IMR-90 (cell line): Measurements from ENCODE around the gene KRI1. TPM values are rescaled to one million over a fixed set of nuclear protein-coding genes. Genes with fewer than 3 reads are reported as not detected.

ENCODE experiments used
- ATAC-seq: fragments of 200-7000 bp; cut with Tn5 transposase; 2 replicates; pipeline ENCODE4 v1.9.1; 2020; ENCODE audit warnings: low read depth, mild to moderate bottlenecking, moderate library complexity
- BruUV-seq: library from RNA; stranded (reverse); fragments of 400-500 nt; replicated peaks from 2 replicates; lab custom pipeline; 2021; lab: Mats Ljungman, UMichigan
- CTCF ChIA-PET: fragments of 300-600 bp; formaldehyde crosslinking; extraction: SDS; loops from one replicate; lab custom pipeline; 2021; ENCODE audit warnings: antibody characterized with exemption; lab: Yijun Ruan, JAX
- POLR2A ChIA-PET: fragments of 300-600 bp; sonication (Branson Sonifier 250); formaldehyde crosslinking; loops from one replicate; lab custom pipeline; 2022; ENCODE audit warnings: antibody characterized with exemption; ENCODE audit not compliant: unreplicated experiment; lab: Charles Lee
- DNase-seq: peaks from one replicate; pipeline ENCODE4 v3.0.0; 2013
- H2AFZ ChIP-seq: replicated peaks from 2 replicates; pipeline ENCODE3; 2013; ENCODE audit warnings: low read length, mild to moderate bottlenecking; ENCODE audit not compliant: poor library complexity
- H2AK5ac ChIP-seq: 2 replicates; pipeline ENCODE4 v1.6.1; 2013; ENCODE audit warnings: low read depth, low read length, inconsistent platforms
- H2AK9ac ChIP-seq: replicated peaks from 2 replicates; pipeline ENCODE3; 2013; ENCODE audit warnings: mild to moderate bottlenecking, low read depth, low read length, moderate library complexity; ENCODE audit not compliant: poor library complexity
- H2BK120ac ChIP-seq: 2 replicates; pipeline ENCODE4 v1.6.1; 2013; ENCODE audit warnings: low read depth, low read length, inconsistent platforms
- H2BK15ac ChIP-seq: 3 replicates; pipeline ENCODE4 v1.6.1; 2013; ENCODE audit warnings: low read depth, low read length, inconsistent platforms
- H2BK20ac ChIP-seq: 2 replicates; pipeline ENCODE4 v1.6.1; 2013; ENCODE audit warnings: low read depth, mild to moderate bottlenecking, inconsistent platforms, low read length, moderate library complexity
- H2BK5ac ChIP-seq: 2 replicates; pipeline ENCODE4 v1.6.1; 2013; ENCODE audit warnings: mild to moderate bottlenecking, low read depth, low read length, inconsistent platforms; ENCODE audit not compliant: poor library complexity, severe bottlenecking
- H3K14ac ChIP-seq: replicated peaks from 2 replicates; pipeline ENCODE4 v1.6.1; 2013; ENCODE audit warnings: low read depth, low read length, inconsistent platforms
- H3K18ac ChIP-seq: 2 replicates; pipeline ENCODE4 v1.6.1; 2013; ENCODE audit warnings: low read depth, low read length, control low read depth
- H3K23ac ChIP-seq: 2 replicates; pipeline ENCODE4 v1.6.1; 2013; ENCODE audit warnings: low read depth, low read length, inconsistent platforms
- H3K27ac ChIP-seq: 2 replicates; pipeline ENCODE4 v1.5.1; 2013; ENCODE audit warnings: mild to moderate bottlenecking, control low read depth, low read length; ENCODE audit not compliant: insufficient read depth
- H3K27me3 ChIP-seq: 2 replicates; pipeline ENCODE4 v1.6.1; 2013; ENCODE audit warnings: low read length; ENCODE audit not compliant: control insufficient read depth, insufficient read depth
- H3K36me3 ChIP-seq: 2 replicates; pipeline ENCODE4 v1.6.1; 2013; ENCODE audit warnings: low read length, mixed read lengths; ENCODE audit not compliant: control insufficient read depth, insufficient read depth
- H3K4ac ChIP-seq: 2 replicates; pipeline ENCODE4 v1.6.1; 2013; ENCODE audit warnings: low read depth, low read length, inconsistent platforms
- H3K4me1 ChIP-seq: 2 replicates; pipeline ENCODE4 v1.6.1; 2013; ENCODE audit warnings: low read length, mixed read lengths; ENCODE audit not compliant: control insufficient read depth, insufficient read depth
- H3K4me2 ChIP-seq: 2 replicates; pipeline ENCODE4 v1.6.1; 2013; ENCODE audit warnings: low read depth, mild to moderate bottlenecking, control low read depth, low read length, moderate library complexity
- H3K4me3 ChIP-seq: 2 replicates; pipeline ENCODE4 v1.5.1; 2013; ENCODE audit warnings: low read depth, mild to moderate bottlenecking, control low read depth, low read length, moderate library complexity; ENCODE audit not compliant: insufficient read depth
- H3K56ac ChIP-seq: 2 replicates; pipeline ENCODE4 v1.6.1; 2013; ENCODE audit warnings: low read length, inconsistent platforms; ENCODE audit not compliant: insufficient read depth; ENCODE audit errors: extremely low read depth
- H3K79me1 ChIP-seq, 2 experiments: 2 replicates each; pipeline ENCODE4 v1.6.1; 2013; ENCODE audit warnings: low read length in 2 of 2, inconsistent platforms in 1 of 2, low read depth in 1 of 2
- H3K9ac ChIP-seq: 2 replicates; pipeline ENCODE4 v1.6.1; 2013; ENCODE audit warnings: low read depth, low read length, control low read depth
- H3K9me1 ChIP-seq: 2 replicates; pipeline ENCODE4 v1.6.1; 2013; ENCODE audit warnings: low read length, inconsistent platforms; ENCODE audit not compliant: insufficient read depth
- H3K9me3 ChIP-seq: 2 replicates; pipeline ENCODE4 v1.6.1; 2013; ENCODE audit warnings: low read length; ENCODE audit not compliant: control insufficient read depth, insufficient read depth
- H4K20me1 ChIP-seq: 2 replicates; pipeline ENCODE4 v1.6.1; 2013; ENCODE audit warnings: low read length, inconsistent platforms; ENCODE audit not compliant: insufficient read depth
- H4K5ac ChIP-seq: 2 replicates; pipeline ENCODE4 v1.6.1; 2013; ENCODE audit warnings: mild to moderate bottlenecking, low read depth, low read length, control low read depth
- H4K8ac ChIP-seq, 2 experiments: 2 replicates each; pipeline ENCODE4 v1.6.1; 2013; ENCODE audit warnings: low read depth in 2 of 2, low read length in 2 of 2, control low read depth in 1 of 2, inconsistent platforms in 1 of 2
- H4K91ac ChIP-seq: 2 replicates; pipeline ENCODE4 v1.6.1; 2013; ENCODE audit warnings: low read depth, low read length, inconsistent platforms; ENCODE audit not compliant: insufficient read depth
- BHLHE40 ChIP-seq: fragments of 150-350 bp; IDR thresholded peaks from 2 replicates; pipeline ENCODE4 v1.6.1; 2016; ENCODE audit warnings: mild to moderate bottlenecking, low read depth, low read length
- CHD1 ChIP-seq: IDR thresholded peaks from 2 replicates; pipeline ENCODE4 v1.6.1; 2012; ENCODE audit warnings: low read depth, low read length, improper control_type of control experiment
- ELK1 ChIP-seq: fragments of 150-350 bp; IDR thresholded peaks from 2 replicates; pipeline ENCODE4 v1.6.1; 2016; ENCODE audit warnings: low read depth, mild to moderate bottlenecking, low read length, moderate library complexity, borderline replicate concordance
- FOS ChIP-seq: fragments of 150-350 bp; IDR thresholded peaks from 2 replicates; pipeline ENCODE4 v1.6.1; 2016; ENCODE audit warnings: low read depth, low read length
- MAFK ChIP-seq: IDR thresholded peaks from 2 replicates; pipeline ENCODE4 v1.6.1; 2012; ENCODE audit warnings: low read depth, low read length, improper control_type of control experiment
- MAZ ChIP-seq: IDR thresholded peaks from 2 replicates; pipeline ENCODE4 v1.6.1; 2012; ENCODE audit warnings: low read depth, mild to moderate bottlenecking, low read length, improper control_type of control experiment, moderate library complexity, borderline replicate concordance
- MXI1 ChIP-seq: IDR thresholded peaks from 2 replicates; pipeline ENCODE4 v1.6.1; 2012; ENCODE audit warnings: low read depth, mild to moderate bottlenecking, low read length, moderate library complexity, borderline replicate concordance
- POLR2A ChIP-seq: IDR thresholded peaks from 2 replicates; pipeline ENCODE4 v1.6.1; 2012; ENCODE audit warnings: mild to moderate bottlenecking, low read depth, low read length
- RAD21 ChIP-seq: IDR thresholded peaks from 2 replicates; pipeline ENCODE4 v1.6.1; 2012; ENCODE audit warnings: low read length, improper control_type of control experiment
- RFX5 ChIP-seq: IDR thresholded peaks from 2 replicates; pipeline ENCODE4 v1.8.0; 2012; ENCODE audit warnings: low read depth, mild to moderate bottlenecking, low read length, moderate library complexity
- SMC3 ChIP-seq: fragments of 150-350 bp; IDR thresholded peaks from 2 replicates; pipeline ENCODE4 v1.6.1; 2016; ENCODE audit warnings: low read depth, mild to moderate bottlenecking, antibody characterized with exemption, low read length, moderate library complexity
- WGBS, 2 experiments: methylation state at CpG; one replicate each; pipeline versions ENCODE4 v1.1.5 to v1.1.7; 2013; ENCODE audit warnings: missing lambda C conversion rate in 2 of 2; ENCODE audit not compliant: insufficient read length in 1 of 2; ENCODE audit errors: extremely low coverage in 2 of 2; 5-methylcytosine and 5-hydroxymethylcytosine counted together
- dilution Hi-C: fragments of 300-500 bp; cut with HindIII; formaldehyde crosslinking; loops from one replicate; pipeline ENCODE4 v1.14.3; 2018; ENCODE audit warnings: low sequenced_read_pairs; ENCODE audit not compliant: unreplicated experiment
- in situ Hi-C: fragments of 300-500 bp; cut with MboI; formaldehyde crosslinking; loops from 3 replicates; pipeline ENCODE4 v1.14.3; 2019; ENCODE audit warnings: low sequenced_read_pairs, inconsistent platforms, mixed read lengths
- intact Hi-C: fragments of 100-400 bp; cut with micrococcal nuclease; formaldehyde crosslinking; loops from 2 replicates; pipeline ENCODE4 v1.10.0; 2022
- polyA plus RNA-seq, 3 experiments: library from polyadenylated mRNA; depleted of rRNA; stranded (reverse); fragments of >200 nt; gene quantifications; 2 replicates each; pipeline ENCODE4 v1.2.3, GENCODE V29; 2012; ENCODE audit warnings: low replicate concordance in 1 of 3
- total RNA-seq: library from RNA; depleted of rRNA; stranded (reverse); fragments of >200 nt; gene quantifications from 2 replicates; pipeline ENCODE4 v1.2.3, GENCODE V29; 2012
- TF ChIP-seq, protein P1 (sequence below): fragments of 150-350 bp; IDR thresholded peaks from 2 replicates; pipeline ENCODE4 v1.6.1; 2017; ENCODE audit warnings: mild to moderate bottlenecking, antibody characterized with exemption, low read length, low read depth

Gene KRI1
- total and polyA plus RNA-seq, 2 of the 4 experiments (the other 2 are of a cell fraction): 5.7 to 13.3 TPM

DNA sequence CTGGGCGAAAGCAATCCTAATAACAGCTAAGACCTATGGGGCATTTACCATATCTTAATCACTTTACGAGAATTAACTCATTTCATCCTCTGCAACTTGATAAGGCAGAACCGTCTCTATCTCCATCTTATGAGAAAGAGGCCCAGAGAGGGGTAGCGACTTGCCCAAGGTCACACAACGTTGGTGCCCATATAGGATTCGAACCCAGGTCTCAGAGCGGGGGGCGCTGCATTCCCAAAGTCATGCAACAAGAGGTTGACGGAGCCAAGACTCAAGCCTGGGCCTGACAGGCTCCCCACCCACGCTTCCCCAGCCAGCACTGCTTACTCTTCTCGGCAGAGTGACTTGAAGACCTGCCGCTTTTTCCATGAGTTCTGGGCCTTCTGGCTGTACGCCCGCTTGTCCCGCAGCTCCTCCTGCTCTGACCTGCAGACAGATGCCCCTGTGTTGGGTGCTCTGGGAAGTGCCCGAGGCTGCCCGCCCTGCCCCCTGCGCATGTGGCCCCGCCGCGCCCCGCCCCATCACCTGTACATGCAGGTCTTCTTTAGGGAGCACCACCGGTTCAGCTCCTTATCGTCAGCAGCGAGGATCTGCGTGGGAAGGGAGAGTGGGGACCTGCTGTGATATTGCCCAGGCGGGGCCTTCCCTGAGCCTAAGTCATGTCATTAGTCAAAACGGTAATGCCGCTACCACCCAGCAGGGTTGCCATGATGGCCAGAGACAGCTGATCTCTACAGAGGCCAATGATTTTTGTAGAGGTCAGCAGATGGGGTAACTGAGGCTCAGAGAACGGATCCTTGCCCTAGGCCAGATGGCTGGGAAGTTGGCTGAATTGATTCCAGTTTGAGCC lies 10.8 kb downstream of the KRI1 start:
- Histone ChIP-seq H2BK15ac (no peak overlapping the region), H2AFZ (no peak overlapping the region), H2AK5ac (no peak overlapping the region), H4K91ac (no peak overlapping the region), H3K4me1 (no peaks in the 10 kb centered on the region), H3K79me1 (no peaks in the 10 kb centered on the region), H3K9me3 (no peaks in the 10 kb centered on the region), H3K4ac (no peak overlapping the region), H2BK5ac (no peak overlapping the region), H4K5ac (no peak overlapping the region), H3K56ac (no peak overlapping the region), H4K20me1 (peaks cover 4% of the 10 kb centered on the region; the same call in 1 of the 2 replicates), H3K4me3 (no peak overlapping the region), H3K9ac (no peak overlapping the region), H3K9me1 (no peaks in the 10 kb centered on the region), H3K27ac (no peak overlapping the region), H3K36me3 (peaks cover 72% of the 10 kb centered on the region), H2BK120ac (no peak overlapping the region), H3K23ac (no peak overlapping the region), H2AK9ac (peak overlapping the region; percentile 16), H3K18ac (no peak overlapping the region), H3K4me2 (no peak overlapping the region), H3K14ac (no peak overlapping the region), H2BK20ac (no peak overlapping the region), H3K27me3 (no peaks in the 10 kb centered on the region), H4K8ac (no peak overlapping the region)
- ChIA-PET CTCF (interaction anchor here (1.1 kb wide), 1 partner anchor 21 kb away, joined by 3 read pairs; no protein-coding TSS in a partner anchor), POLR2A (no interaction called here)
- dilution Hi-C loops (no loop called here), intact Hi-C loops (no loop called here), in situ Hi-C loops (no loop called here)
- WGBS, 2 experiments: 91% methylated on average over 12 of the region's 30 CpGs; no CpG with 5 or more reads in 1 of the 2 experiments
- no TSS peak for BruUV-seq
- TF ChIP-seq, protein P1, sequence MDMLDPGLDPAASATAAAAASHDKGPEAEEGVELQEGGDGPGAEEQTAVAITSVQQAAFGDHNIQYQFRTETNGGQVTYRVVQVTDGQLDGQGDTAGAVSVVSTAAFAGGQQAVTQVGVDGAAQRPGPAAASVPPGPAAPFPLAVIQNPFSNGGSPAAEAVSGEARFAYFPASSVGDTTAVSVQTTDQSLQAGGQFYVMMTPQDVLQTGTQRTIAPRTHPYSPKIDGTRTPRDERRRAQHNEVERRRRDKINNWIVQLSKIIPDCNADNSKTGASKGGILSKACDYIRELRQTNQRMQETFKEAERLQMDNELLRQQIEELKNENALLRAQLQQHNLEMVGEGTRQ: no peak
- no peak for TF ChIP-seq BHLHE40
- TF ChIP-seq SMC3: no peak
- TF ChIP-seq MAZ: no peak
- TF ChIP-seq MXI1: no peak
- TF ChIP-seq RFX5: no peak
- TF ChIP-seq CHD1: no peak
- no peak for TF ChIP-seq MAFK
- TF ChIP-seq POLR2A: no peak
- no peak for TF ChIP-seq ELK1
- no peak for TF ChIP-seq RAD21
- TF ChIP-seq FOS: no peak
- DNase-seq: no peak
- no peak for ATAC-seq
